ENCODE measurements around the gene ADGRE2. TPM values are rescaled to one million over a fixed set of nuclear protein-coding genes. Genes with fewer than 3 reads are reported as not detected.

Gene ADGRE2
- polyA plus RNA-seq, 1 donor (not counting 4 experiments of a cell fraction or from before 2014, with no cell fraction given) = 4.2 TPM

DNA sequence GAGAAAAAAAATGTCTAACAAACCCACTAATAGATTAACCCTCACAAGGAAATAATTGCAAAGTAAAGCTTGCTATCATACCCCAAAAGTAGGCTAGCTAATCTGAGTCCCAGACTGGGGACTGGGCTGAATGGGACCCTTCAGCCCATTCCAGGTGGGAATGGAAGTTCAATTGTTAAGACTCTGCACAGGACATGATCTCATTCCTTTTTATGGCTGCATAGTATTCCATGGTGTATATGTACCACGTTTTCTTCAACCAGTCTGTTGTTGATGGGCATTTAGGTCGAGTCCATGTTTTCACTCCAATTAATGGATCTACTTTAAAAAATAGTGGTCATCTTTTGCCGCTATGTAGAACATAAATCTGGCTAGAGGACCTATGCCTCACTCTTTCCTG is 38.7 kb upstream of the ADGRE2 start:
- no peaks in the 10 kb centered on the region for H3K36me3 ChIP-seq (ENCODE audit: control insufficient read depth in 2 of 2, extremely low read depth in 1 of 2, insufficient read depth in 2 of 2, low read length in 2 of 2)
- FAIRE-seq (no peak), DNase-seq (ENCODE audit: low read depth, low spot score) (no peak)
- H4K20me1 ChIP-seq (ENCODE audit: control insufficient read depth, extremely low read depth, insufficient read depth, low read length) = no peaks in the 10 kb centered on the region
- H2AFZ ChIP-seq (ENCODE audit: control insufficient read depth, low read length) = no peak overlapping the region
- no peak overlapping the region for H3K4me2 ChIP-seq (ENCODE audit: control insufficient read depth, extremely low read depth, insufficient read depth, low read depth, low read length)
- H3K4me1 ChIP-seq (ENCODE audit: control insufficient read depth, extremely low read depth, insufficient read depth, low read length) = no peaks in the 10 kb centered on the region
- no peak overlapping the region for H3K4me3 ChIP-seq (ENCODE audit: control insufficient read depth in 2 of 3, extremely low read depth in 1 of 3, insufficient read depth in 2 of 3, low read depth in 1 of 3, low read length in 3 of 3)
- TF ChIP-seq EZH2 (IDR thresholded peaks at IDR 0.05; ENCODE audit: low read length) = no peak
- TF ChIP-seq, protein P1, sequence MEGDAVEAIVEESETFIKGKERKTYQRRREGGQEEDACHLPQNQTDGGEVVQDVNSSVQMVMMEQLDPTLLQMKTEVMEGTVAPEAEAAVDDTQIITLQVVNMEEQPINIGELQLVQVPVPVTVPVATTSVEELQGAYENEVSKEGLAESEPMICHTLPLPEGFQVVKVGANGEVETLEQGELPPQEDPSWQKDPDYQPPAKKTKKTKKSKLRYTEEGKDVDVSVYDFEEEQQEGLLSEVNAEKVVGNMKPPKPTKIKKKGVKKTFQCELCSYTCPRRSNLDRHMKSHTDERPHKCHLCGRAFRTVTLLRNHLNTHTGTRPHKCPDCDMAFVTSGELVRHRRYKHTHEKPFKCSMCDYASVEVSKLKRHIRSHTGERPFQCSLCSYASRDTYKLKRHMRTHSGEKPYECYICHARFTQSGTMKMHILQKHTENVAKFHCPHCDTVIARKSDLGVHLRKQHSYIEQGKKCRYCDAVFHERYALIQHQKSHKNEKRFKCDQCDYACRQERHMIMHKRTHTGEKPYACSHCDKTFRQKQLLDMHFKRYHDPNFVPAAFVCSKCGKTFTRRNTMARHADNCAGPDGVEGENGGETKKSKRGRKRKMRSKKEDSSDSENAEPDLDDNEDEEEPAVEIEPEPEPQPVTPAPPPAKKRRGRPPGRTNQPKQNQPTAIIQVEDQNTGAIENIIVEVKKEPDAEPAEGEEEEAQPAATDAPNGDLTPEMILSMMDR (optimal IDR thresholded peaks at IDR 0.05 in 1 of 3, IDR thresholded peaks at IDR 0.05 in 1 of 3, conservative IDR thresholded peaks at IDR 0.05 in 1 of 3; ENCODE audit: extremely low read depth in 1 of 3, insufficient read depth in 2 of 3, low read length in 3 of 3) = no peak
- no peaks in the 10 kb centered on the region for H3K79me2 ChIP-seq (ENCODE audit: control insufficient read depth, insufficient read depth, low read length)
- no peaks in the 10 kb centered on the region for H3K9me3 ChIP-seq (ENCODE audit: control insufficient read depth, low read depth, low read length)
- H3K9ac ChIP-seq (ENCODE audit: control insufficient read depth, extremely low read depth, insufficient read depth, low read length) = no peak overlapping the region
- H3K27me3 ChIP-seq (ENCODE audit: control insufficient read depth, extremely low read depth, insufficient read depth, low read length) = no peaks in the 10 kb centered on the region
- no peak overlapping the region for H3K27ac ChIP-seq (ENCODE audit: control insufficient read depth, insufficient read depth, low read length)
- dilution Hi-C loops (cut with MboI; ENCODE audit: extremely low pct_ligation_motif_present, low sequenced_read_pairs) = no loop called here
- no peaks in the 10 kb centered on the region for H3K9me1 ChIP-seq (ENCODE audit: control insufficient read depth, extremely low read depth, insufficient read depth, low read length)

DNA sequence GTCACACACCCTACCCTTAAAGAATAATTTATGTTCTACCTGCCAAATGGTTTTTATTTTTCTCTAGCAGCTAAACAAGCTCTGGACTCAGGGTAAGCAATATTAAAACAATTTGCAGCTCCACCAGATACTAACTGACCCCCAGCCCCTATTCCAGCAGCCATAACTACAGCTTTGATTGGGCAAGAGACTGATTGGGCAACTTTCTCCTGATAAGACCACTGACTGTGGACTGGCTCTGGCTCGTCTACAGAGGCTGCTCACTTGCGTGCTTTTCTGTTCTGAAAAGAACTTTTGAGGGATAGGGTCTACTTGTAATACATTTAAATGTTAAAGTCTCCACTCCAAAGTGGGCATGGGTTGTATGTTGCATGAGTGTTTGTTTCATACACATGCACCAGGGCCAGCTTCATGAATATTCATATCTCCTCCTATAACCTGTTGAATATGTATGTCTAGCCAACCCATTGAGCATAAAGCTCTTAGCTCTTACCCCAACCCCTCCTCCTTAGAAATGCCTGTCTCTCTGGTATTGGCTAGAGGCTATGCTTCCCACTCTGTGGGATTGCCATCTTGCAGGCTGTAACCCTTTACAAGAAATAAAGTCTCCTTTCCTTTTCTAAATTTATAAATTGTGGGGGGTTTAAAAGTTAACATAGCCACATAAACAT is 36.8 kb upstream of the ADGRE2 start:
- no peaks in the 10 kb centered on the region for H3K4me1 ChIP-seq (ENCODE audit: control insufficient read depth, extremely low read depth, insufficient read depth, low read length)
- no peak for DNase-seq (ENCODE audit: low read depth, low spot score)
- H3K9ac ChIP-seq (ENCODE audit: control insufficient read depth, extremely low read depth, insufficient read depth, low read length) = no peak overlapping the region
- H3K4me3 ChIP-seq (ENCODE audit: control insufficient read depth in 2 of 3, extremely low read depth in 1 of 3, insufficient read depth in 2 of 3, low read depth in 1 of 3, low read length in 3 of 3) = no peak overlapping the region
- H3K79me2 ChIP-seq (ENCODE audit: control insufficient read depth, insufficient read depth, low read length) = no peaks in the 10 kb centered on the region
- no peak overlapping the region for H3K27ac ChIP-seq (ENCODE audit: control insufficient read depth, insufficient read depth, low read length)
- FAIRE-seq = no peak
- no peaks in the 10 kb centered on the region for H4K20me1 ChIP-seq (ENCODE audit: control insufficient read depth, extremely low read depth, insufficient read depth, low read length)
- no peaks in the 10 kb centered on the region for H3K9me3 ChIP-seq (ENCODE audit: control insufficient read depth, low read depth, low read length)
- H3K27me3 ChIP-seq (ENCODE audit: control insufficient read depth, extremely low read depth, insufficient read depth, low read length) = no peaks in the 10 kb centered on the region
- H3K9me1 ChIP-seq (ENCODE audit: control insufficient read depth, extremely low read depth, insufficient read depth, low read length) = no peaks in the 10 kb centered on the region
- no peak overlapping the region for H3K4me2 ChIP-seq (ENCODE audit: control insufficient read depth, extremely low read depth, insufficient read depth, low read depth, low read length)
- TF ChIP-seq EZH2 (IDR thresholded peaks at IDR 0.05; ENCODE audit: low read length) = no peak
- TF ChIP-seq, protein P1 (optimal IDR thresholded peaks at IDR 0.05 in 1 of 3, IDR thresholded peaks at IDR 0.05 in 1 of 3, conservative IDR thresholded peaks at IDR 0.05 in 1 of 3; ENCODE audit: extremely low read depth in 1 of 3, insufficient read depth in 2 of 3, low read length in 3 of 3) = no peak
- dilution Hi-C loops (cut with MboI; ENCODE audit: extremely low pct_ligation_motif_present, low sequenced_read_pairs) = no loop called here
- H2AFZ ChIP-seq (ENCODE audit: control insufficient read depth, low read length) = no peak overlapping the region
- no peaks in the 10 kb centered on the region for H3K36me3 ChIP-seq (ENCODE audit: control insufficient read depth in 2 of 2, extremely low read depth in 1 of 2, insufficient read depth in 2 of 2, low read length in 2 of 2)
